ENCODE results near the gene ATP9A. TPM values are rescaled to one million over a fixed set of nuclear protein-coding genes. Genes with fewer than 3 reads are reported as not detected.
A peak's percentile ranks its signal among the peaks of the same experiment; 100 is the strongest.
"Not testable (repeated sequence)": the region's sequence is repeated elsewhere in the genome, so short reads cannot be mapped to it uniquely, and the experiment has no call there.

ATP9A gene
- total RNA-seq, 3 donors from 2014 or later, result 54.0 to 102 (median 59.4) TPM

- no peaks in the 10 kb centered on the region for H3K36me3 ChIP-seq (ENCODE audit: low read depth)
- DNase-seq, result no peak
- no peaks in the 10 kb centered on the region for H3K4me1 ChIP-seq (ENCODE audit: low read depth)
- no peak overlapping the region for H3K4me3 ChIP-seq
- no peak for TF ChIP-seq CTCF (IDR thresholded peaks at IDR 0.05)
- H3K9me3 ChIP-seq, result no peaks in the 10 kb centered on the region
- intact Hi-C loops (cut with DNase I, micrococcal nuclease), result no loop called here
- ATAC-seq, result no peak
These were observed 21.2 kb upstream of the ATP9A start for GRCh38 chr20:51789434-51789833.

- no peaks in the 10 kb centered on the region for H3K36me3 ChIP-seq (ENCODE audit: low read depth)
- DNase-seq, result no peak
- no peak overlapping the region for H3K4me3 ChIP-seq
- H3K9me3 ChIP-seq, result no peaks in the 10 kb centered on the region
- no peak for TF ChIP-seq CTCF (IDR thresholded peaks at IDR 0.05)
- intact Hi-C loops (cut with DNase I, micrococcal nuclease), result no loop called here
- ATAC-seq, result no peak
- H3K4me1 ChIP-seq (ENCODE audit: low read depth), result no peaks in the 10 kb centered on the region
These were observed 20.6 kb upstream of the ATP9A start for GRCh38 chr20:51788822-51789221.

- ATAC-seq (no peak), DNase-seq (no peak)
- TF ChIP-seq CTCF (IDR thresholded peaks at IDR 0.05), result no peak
- Histone ChIP-seq H3K9me3 (no peaks in the 10 kb centered on the region), H3K36me3 (ENCODE audit: low read depth) (no peaks in the 10 kb centered on the region), H3K4me3 (no peak overlapping the region), H3K4me1 (ENCODE audit: low read depth) (no peaks in the 10 kb centered on the region)
- intact Hi-C loops (cut with DNase I, micrococcal nuclease), result no loop called here
These were observed 16.1 kb upstream of the ATP9A start for GRCh38 chr20:51784299-51784698.

GRCh38 chr20:51778229-51778759 lies 10.1 kb upstream of the ATP9A start:
- ATAC-seq; DNase-seq; H3K9me3 ChIP-seq; intact Hi-C loops (cut with DNase I, micrococcal nuclease); H3K36me3 ChIP-seq (ENCODE audit: low read depth); H3K4me1 ChIP-seq (ENCODE audit: low read depth); H3K4me3 ChIP-seq: not testable (repeated sequence)

- no peaks in the 10 kb centered on the region for H3K36me3 ChIP-seq (ENCODE audit: low read depth)
- H3K9me3 ChIP-seq, result peaks cover 8% of the 10 kb centered on the region
- H3K4me3 ChIP-seq, result no peak overlapping the region
- H3K4me1 ChIP-seq (ENCODE audit: low read depth), result no peaks in the 10 kb centered on the region
- DNase-seq, result no peak
- no peak for TF ChIP-seq CTCF (IDR thresholded peaks at IDR 0.05)
- ATAC-seq, result no peak
- intact Hi-C loops (cut with DNase I, micrococcal nuclease), result no loop called here
These were observed 7.1 kb upstream of the ATP9A start for GRCh38 chr20:51775241-51775640.

GRCh38 chr20:51772236-51772635 lies 4.0 kb upstream of the ATP9A start:
- intact Hi-C loops (cut with DNase I, micrococcal nuclease), result no loop called here
- ATAC-seq (no peak), DNase-seq (peak in 1 of 3 donors; percentile 3)
- Histone ChIP-seq H3K4me1 (ENCODE audit: low read depth) (no peaks in the 10 kb centered on the region), H3K36me3 (ENCODE audit: low read depth) (no peaks in the 10 kb centered on the region), H3K4me3 (no peak overlapping the region), H3K9me3 (no peaks in the 10 kb centered on the region)
- TF ChIP-seq CTCF (IDR thresholded peaks at IDR 0.05), result no peak
